HFF-Myc (cell line): ENCODE results near the gene AUP1.
A peak's percentile ranks its signal among the peaks of the same experiment; 100 is the strongest.

ENCODE experiments used
- DNase-seq: peaks from one replicate; pipeline ENCODE4 v3.0.0-alpha.2; 2011; ENCODE audit warnings: low read depth; ENCODE audit errors: extremely low read depth
- H3K4me3 ChIP-seq: replicated peaks from 2 replicates; pipeline ENCODE4 v1.5.1; 2011; ENCODE audit warnings: low read depth, mild to moderate bottlenecking, control low read depth, low read length
- TF ChIP-seq, protein P1 (sequence below): IDR thresholded peaks from 2 replicates; pipeline ENCODE4 v1.5.1; 2012; ENCODE audit warnings: mild to moderate bottlenecking, low read depth, low read length, control low read depth; ENCODE audit errors: missing control alignments

The AUP1 gene

GRCh38 chr2:74502720-74503505 is 26.6 kb downstream of the AUP1 start:
- peak; percentile 41 for DNase-seq
- peak overlapping the region; percentile 38 for H3K4me3 ChIP-seq
- TF ChIP-seq, protein P1, sequence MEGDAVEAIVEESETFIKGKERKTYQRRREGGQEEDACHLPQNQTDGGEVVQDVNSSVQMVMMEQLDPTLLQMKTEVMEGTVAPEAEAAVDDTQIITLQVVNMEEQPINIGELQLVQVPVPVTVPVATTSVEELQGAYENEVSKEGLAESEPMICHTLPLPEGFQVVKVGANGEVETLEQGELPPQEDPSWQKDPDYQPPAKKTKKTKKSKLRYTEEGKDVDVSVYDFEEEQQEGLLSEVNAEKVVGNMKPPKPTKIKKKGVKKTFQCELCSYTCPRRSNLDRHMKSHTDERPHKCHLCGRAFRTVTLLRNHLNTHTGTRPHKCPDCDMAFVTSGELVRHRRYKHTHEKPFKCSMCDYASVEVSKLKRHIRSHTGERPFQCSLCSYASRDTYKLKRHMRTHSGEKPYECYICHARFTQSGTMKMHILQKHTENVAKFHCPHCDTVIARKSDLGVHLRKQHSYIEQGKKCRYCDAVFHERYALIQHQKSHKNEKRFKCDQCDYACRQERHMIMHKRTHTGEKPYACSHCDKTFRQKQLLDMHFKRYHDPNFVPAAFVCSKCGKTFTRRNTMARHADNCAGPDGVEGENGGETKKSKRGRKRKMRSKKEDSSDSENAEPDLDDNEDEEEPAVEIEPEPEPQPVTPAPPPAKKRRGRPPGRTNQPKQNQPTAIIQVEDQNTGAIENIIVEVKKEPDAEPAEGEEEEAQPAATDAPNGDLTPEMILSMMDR, result no peak

DNA sequence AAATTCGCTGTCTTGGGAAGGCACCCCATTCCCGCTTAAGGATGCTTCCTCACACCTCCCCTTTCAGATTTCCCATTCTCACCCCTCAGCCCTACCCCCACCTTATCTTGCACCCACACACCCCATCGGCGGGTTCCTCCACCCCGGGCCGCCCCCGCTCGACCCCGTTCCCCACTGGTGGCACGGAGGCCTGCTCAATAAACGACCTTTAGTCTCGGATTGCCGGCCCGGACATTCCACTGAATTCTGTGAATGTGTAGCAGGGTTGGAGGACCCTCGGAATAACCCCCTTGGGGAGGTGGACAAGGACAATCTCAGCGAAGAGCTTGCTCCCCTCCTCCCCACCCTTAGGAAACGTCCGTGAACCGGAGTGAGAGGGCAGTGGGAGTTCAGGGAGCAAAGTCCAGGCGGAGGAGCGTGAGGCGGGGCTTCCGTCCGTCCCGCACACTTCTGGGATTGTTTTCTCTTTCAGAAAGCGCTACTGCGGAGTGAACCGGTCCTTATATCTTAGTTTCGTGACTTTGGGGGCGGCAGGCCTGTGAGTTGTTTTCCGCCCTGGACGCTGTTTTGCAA is 27.3 kb downstream of the AUP1 start:
- no peak for DNase-seq
- H3K4me3 ChIP-seq, result peak overlapping the region; percentile 38
- TF ChIP-seq, protein P1, result no peak

GRCh38 chr2:74501335-74502071 is 28.0 kb downstream of the AUP1 start:
- no peak overlapping the region for H3K4me3 ChIP-seq
- TF ChIP-seq, protein P1, result no peak
- DNase-seq, result no peak

- TF ChIP-seq, protein P1, result no peak
- no peak for DNase-seq
- H3K4me3 ChIP-seq, result no peak overlapping the region
These were observed 28.9 kb downstream of the AUP1 start for GRCh38 chr2:74500578-74500946.

DNA sequence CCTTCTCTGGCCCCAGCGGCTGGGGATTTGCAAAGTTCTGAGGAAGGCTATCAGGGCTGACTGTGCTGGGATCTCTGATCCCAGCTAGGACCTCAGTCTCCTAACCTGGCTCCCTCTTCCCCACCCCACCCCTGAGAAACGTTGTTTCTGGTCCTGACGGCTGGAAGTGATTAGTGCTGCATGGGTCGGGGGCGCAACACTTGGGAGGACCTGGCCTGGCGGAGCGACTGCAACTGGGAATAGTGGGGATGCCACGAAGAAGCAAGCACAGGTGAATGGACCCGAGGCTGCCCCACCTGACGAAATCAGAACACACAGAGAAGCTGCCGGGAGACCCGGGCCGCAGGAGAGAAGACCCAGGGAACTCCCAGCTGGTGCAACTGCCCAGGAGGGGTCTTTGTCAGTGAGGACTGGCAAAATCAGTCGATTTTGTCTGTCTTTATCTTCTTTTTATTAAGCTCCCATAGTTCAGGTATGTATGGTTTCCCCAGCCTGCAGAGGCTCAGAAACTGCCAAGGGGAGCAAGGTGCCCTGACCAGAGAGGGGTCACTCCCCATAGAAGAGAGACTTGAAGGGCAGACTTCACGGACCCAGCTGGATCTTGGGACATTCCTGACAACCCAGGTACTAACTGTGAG is 29.4 kb downstream of the AUP1 start:
- TF ChIP-seq, protein P1, result no peak
- DNase-seq, result no peak
- H3K4me3 ChIP-seq, result peak overlapping the region; percentile 36

GRCh38 chr2:74499267-74499939 is 30.1 kb downstream of the AUP1 start, which contains the start of gene LBX2:
Gene LBX2 (minus strand): TSS chr2:74499603. CDS start chr2:74499537, 66 bp downstream.
- DNase-seq, result no peak
- peak within 1 kb of the TSS; percentile 36 for H3K4me3 ChIP-seq
- TF ChIP-seq, protein P1, result no peak
